Measurements from ENCODE around the gene UBE2L3.

- TF ChIP-seq NBN (conservative IDR thresholded peaks at IDR 0.05): no peak
- TF ChIP-seq, protein P1, sequence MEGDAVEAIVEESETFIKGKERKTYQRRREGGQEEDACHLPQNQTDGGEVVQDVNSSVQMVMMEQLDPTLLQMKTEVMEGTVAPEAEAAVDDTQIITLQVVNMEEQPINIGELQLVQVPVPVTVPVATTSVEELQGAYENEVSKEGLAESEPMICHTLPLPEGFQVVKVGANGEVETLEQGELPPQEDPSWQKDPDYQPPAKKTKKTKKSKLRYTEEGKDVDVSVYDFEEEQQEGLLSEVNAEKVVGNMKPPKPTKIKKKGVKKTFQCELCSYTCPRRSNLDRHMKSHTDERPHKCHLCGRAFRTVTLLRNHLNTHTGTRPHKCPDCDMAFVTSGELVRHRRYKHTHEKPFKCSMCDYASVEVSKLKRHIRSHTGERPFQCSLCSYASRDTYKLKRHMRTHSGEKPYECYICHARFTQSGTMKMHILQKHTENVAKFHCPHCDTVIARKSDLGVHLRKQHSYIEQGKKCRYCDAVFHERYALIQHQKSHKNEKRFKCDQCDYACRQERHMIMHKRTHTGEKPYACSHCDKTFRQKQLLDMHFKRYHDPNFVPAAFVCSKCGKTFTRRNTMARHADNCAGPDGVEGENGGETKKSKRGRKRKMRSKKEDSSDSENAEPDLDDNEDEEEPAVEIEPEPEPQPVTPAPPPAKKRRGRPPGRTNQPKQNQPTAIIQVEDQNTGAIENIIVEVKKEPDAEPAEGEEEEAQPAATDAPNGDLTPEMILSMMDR (CRISPR knock-in tag; IDR thresholded peaks at IDR 0.05): no peak
Measured at GRCh38 chr22:21599053-21599893, 31.8 kb downstream of the UBE2L3 start.
